GM06990 (cell line): ENCODE results near the gene CASQ2.
A peak's percentile ranks its signal among the peaks of the same experiment; 100 is the strongest.

Experiments
- DNase-seq: peaks from one replicate; pipeline ENCODE4 v3.0.0-alpha.2; 2011; ENCODE audit not compliant: insufficient read length; ENCODE audit errors: extremely low read depth
- H3K27me3 ChIP-seq: replicated peaks from 2 replicates; pipeline ENCODE4 v1.6.0; 2011; ENCODE audit warnings: low read length; ENCODE audit not compliant: control insufficient read depth, insufficient read depth
- H3K36me3 ChIP-seq: 2 replicates; pipeline ENCODE4 v1.5.1; 2011; ENCODE audit warnings: low read length; ENCODE audit not compliant: control insufficient read depth, insufficient read depth
- H3K4me3 ChIP-seq: replicated peaks from 2 replicates; pipeline ENCODE4 v1.5.1; 2011; ENCODE audit warnings: low read depth, mild to moderate bottlenecking, control low read depth, low read length
- TF ChIP-seq, protein P1 (sequence below): IDR thresholded peaks from 2 replicates; pipeline ENCODE4 v1.5.1; 2011; ENCODE audit warnings: low read length, control low read depth, mild to moderate bottlenecking, inconsistent platforms; ENCODE audit not compliant: insufficient read depth, poor library complexity, severe bottlenecking

The CASQ2 gene

DNA sequence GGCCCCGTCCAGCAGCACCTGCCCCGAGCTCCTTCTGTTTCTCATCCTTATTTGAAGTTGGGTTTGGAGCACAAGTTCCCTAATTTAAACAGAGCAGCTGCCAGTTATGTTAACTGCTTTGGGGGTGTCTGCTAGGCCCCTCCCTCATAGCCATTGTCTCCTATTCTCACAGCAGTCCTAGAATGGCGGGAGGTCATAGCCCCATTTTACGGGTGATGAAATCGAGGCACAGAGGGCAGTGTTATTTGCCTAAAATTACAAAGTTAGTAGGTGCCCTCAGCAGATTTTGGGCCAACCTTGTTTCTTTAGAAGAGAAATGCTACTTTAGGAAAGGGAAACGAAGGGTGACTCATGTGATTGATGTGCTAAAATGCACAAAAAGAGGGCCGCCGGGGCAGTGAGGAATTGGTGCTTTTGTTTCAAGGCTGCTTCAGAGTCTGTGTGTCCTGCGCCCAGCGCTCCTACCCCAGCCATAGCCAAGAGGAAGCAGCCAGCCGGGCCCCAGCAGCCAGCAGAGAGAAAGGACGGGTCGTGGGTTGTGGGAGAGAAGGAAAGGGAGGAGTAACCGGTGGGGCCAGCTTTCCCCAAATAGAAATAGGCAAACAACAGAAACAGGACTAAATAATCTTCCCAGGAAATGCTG lies 113.7 kb downstream of the CASQ2 start:
- TF ChIP-seq, protein P1, sequence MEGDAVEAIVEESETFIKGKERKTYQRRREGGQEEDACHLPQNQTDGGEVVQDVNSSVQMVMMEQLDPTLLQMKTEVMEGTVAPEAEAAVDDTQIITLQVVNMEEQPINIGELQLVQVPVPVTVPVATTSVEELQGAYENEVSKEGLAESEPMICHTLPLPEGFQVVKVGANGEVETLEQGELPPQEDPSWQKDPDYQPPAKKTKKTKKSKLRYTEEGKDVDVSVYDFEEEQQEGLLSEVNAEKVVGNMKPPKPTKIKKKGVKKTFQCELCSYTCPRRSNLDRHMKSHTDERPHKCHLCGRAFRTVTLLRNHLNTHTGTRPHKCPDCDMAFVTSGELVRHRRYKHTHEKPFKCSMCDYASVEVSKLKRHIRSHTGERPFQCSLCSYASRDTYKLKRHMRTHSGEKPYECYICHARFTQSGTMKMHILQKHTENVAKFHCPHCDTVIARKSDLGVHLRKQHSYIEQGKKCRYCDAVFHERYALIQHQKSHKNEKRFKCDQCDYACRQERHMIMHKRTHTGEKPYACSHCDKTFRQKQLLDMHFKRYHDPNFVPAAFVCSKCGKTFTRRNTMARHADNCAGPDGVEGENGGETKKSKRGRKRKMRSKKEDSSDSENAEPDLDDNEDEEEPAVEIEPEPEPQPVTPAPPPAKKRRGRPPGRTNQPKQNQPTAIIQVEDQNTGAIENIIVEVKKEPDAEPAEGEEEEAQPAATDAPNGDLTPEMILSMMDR = no peak
- H3K27me3 ChIP-seq = no peaks in the 10 kb centered on the region
- no peak for DNase-seq
- peaks cover 1% of the 10 kb centered on the region; the same call in 1 of the 2 replicates for H3K36me3 ChIP-seq
- H3K4me3 ChIP-seq = no peak overlapping the region

DNA sequence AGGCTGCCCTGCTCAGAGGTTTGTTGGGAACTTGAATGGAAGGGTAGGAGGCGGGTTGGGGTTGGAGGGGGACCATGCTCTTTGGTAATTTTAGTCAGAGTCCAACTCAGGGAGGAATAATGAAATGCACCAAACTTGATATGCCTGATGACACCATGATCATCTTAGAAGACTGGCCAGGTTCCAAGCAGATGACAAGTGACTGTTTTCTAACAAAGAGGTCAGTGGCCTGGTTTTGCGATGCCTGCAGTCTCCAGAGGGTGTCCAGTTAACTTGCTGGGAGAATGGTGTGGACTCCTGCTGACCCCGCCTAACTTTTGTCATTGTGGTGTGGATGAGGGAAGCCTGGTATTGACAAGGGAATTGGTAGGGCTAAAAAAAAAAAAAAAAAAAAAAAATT lies 114.4 kb downstream of the CASQ2 start:
- TF ChIP-seq, protein P1 = no peak
- no peak for DNase-seq
- Histone ChIP-seq H3K36me3 (no peaks in the 10 kb centered on the region; the same call in 1 of the 2 replicates), H3K27me3 (no peaks in the 10 kb centered on the region), H3K4me3 (no peak overlapping the region)

DNA sequence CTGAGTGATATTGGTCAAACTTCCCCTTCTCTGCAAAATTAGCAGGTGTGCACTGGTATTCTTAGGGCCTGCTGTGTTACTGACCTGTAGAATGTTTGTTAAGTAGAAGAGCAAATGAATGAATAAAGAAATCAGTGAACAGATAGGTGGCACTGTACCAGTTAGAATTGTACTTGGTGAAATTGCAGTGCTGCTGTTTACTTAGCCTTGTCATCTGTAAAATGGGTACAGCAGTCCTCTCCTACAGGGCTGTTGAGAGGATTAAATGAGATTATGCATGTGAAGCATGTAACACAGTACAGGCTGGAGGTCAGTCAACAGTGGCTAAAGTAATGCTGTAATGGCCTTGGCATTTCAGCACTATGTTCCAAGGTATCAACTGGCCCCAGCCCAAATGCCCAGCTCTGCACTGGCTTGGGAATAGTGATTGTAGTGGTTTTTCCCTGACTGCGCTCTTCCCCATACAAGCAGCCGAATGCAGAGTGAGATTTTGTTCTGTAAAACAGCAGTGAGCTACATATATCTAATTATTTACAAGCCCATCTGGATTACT lies 116.2 kb downstream of the CASQ2 start:
- H3K36me3 ChIP-seq = no peaks in the 10 kb centered on the region; the same call in 1 of the 2 replicates
- no peak overlapping the region for H3K4me3 ChIP-seq
- TF ChIP-seq, protein P1 = peak; percentile 4
- no peak for DNase-seq
- no peaks in the 10 kb centered on the region for H3K27me3 ChIP-seq

DNA sequence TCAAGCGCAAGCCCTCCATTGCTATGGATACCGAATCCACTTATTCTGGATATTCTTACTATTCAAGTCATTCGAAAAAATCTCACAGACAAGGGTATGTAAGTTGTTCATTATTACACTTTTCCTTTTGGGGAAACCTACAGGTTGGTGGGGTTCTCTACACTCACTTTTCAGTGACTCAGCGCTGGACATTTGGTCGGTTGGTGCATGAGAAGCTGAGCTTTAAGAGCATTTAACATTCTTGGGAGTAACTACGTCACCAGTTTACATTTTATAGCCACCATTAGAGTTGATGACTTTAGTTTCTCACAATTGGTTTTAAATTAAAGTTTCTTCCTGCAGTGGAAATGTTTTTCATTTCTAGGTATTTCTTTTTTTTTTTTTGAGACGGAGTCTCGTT lies 117.1 kb downstream of the CASQ2 start:
- no peaks in the 10 kb centered on the region; the same call in 1 of the 2 replicates for H3K36me3 ChIP-seq
- H3K27me3 ChIP-seq = no peaks in the 10 kb centered on the region
- TF ChIP-seq, protein P1 = no peak
- DNase-seq = no peak
- H3K4me3 ChIP-seq = no peak overlapping the region

DNA sequence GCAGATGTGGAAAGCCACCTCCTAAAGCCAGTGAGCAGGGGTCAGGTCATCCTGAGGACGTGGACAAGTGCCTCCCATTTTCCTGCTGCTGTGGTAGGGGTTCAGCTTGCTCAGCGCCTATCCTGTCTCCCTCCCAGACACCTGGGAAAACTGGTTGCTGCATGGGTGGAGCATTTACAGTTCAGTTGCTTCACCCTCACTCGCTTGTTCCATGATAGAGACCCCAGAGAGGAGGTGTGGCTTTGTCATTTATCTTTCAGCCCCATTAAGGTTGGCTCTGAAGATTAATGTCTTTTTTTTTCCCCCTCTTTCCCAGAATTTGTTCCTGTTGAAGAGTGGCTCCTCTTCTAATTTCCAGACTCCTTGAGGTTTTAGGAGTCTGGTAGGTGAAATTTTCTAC lies 117.6 kb downstream of the CASQ2 start:
- H3K4me3 ChIP-seq = no peak overlapping the region
- TF ChIP-seq, protein P1 = no peak
- no peaks in the 10 kb centered on the region; the same call in 1 of the 2 replicates for H3K36me3 ChIP-seq
- no peaks in the 10 kb centered on the region for H3K27me3 ChIP-seq
- no peak for DNase-seq
